ENCODE data around the gene GPR153. TPM values are rescaled to one million over a fixed set of nuclear protein-coding genes. Genes with fewer than 3 reads are reported as not detected.

The GPR153 gene
- total RNA-seq, 2 donors from 2014 or later = 2.3 to 4.9 TPM

DNA sequence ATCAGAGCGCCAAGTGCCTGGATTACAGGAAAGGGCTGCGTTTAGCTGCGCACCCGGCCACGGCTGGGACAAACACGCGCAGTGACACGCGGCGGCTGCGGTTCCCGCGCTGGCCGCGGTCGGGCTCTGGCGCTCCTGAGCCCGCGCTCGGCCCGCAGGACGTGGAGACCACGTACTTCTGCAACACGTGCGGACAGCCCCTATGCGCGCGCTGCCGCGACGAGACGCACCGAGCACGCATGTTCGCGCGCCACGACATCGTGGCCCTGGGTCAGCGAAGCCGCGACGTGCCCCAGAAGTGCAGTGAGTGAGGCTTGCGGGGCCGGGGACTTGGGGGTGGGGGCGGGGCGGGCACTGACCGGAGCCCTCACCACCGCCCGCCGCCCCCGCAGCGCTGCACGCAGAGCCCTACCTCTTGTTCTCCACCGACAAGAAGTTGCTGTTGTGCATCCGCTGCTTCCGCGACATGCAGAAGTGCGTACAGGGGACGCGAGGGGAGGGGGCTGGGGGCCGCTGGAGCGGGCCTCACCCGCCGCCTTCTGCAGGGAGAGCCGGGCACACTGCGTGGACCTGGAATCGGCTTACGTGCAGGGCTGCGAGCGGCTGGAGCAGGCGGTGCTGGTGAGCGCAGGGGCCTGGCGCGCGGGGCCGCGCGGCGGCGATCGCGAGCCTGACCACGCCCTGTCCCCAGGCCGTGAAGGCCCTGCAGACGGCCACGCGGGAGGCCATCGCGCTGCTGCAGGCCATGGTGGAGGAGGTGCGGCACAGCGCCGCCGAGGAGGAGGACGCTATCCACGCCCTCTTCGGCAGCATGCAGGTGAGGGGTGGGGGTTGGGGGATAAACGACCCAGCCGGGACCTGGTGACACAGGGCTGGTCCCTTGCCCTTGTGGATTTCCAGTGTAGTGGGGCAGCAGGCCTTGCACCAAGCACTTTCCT lies 51.9 kb downstream of the GPR153 start:
- H3K27ac ChIP-seq = no peak overlapping the region
- H3K4me3 ChIP-seq = no peak overlapping the region
- H3K27me3 ChIP-seq = no peaks in the 10 kb centered on the region
- H3K9me3 ChIP-seq = no peaks in the 10 kb centered on the region
- 13 to 32% methylated on average over 14 to 97 of the region's 99 CpGs for WGBS, 2 donors
- H3K36me3 ChIP-seq (replicated peaks in 1 of 2; ENCODE audit: insufficient read depth in 1 of 2, low read depth in 2 of 2) = no peaks in the 10 kb centered on the region
- no peak for TF ChIP-seq POLR2A (IDR thresholded peaks at IDR 0.05)
- TF ChIP-seq, protein P1, sequence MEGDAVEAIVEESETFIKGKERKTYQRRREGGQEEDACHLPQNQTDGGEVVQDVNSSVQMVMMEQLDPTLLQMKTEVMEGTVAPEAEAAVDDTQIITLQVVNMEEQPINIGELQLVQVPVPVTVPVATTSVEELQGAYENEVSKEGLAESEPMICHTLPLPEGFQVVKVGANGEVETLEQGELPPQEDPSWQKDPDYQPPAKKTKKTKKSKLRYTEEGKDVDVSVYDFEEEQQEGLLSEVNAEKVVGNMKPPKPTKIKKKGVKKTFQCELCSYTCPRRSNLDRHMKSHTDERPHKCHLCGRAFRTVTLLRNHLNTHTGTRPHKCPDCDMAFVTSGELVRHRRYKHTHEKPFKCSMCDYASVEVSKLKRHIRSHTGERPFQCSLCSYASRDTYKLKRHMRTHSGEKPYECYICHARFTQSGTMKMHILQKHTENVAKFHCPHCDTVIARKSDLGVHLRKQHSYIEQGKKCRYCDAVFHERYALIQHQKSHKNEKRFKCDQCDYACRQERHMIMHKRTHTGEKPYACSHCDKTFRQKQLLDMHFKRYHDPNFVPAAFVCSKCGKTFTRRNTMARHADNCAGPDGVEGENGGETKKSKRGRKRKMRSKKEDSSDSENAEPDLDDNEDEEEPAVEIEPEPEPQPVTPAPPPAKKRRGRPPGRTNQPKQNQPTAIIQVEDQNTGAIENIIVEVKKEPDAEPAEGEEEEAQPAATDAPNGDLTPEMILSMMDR (IDR thresholded peaks at IDR 0.05) = peak; percentile 21 to 67 (median 50)
- H3K4me1 ChIP-seq = peaks cover 49% of the 10 kb centered on the region
- peak; percentile 44 for ATAC-seq
- DNase-seq = peak; percentile 51 to 68 (median 60)
- intact Hi-C loops (cut with DNase I) = no loop called here

DNA sequence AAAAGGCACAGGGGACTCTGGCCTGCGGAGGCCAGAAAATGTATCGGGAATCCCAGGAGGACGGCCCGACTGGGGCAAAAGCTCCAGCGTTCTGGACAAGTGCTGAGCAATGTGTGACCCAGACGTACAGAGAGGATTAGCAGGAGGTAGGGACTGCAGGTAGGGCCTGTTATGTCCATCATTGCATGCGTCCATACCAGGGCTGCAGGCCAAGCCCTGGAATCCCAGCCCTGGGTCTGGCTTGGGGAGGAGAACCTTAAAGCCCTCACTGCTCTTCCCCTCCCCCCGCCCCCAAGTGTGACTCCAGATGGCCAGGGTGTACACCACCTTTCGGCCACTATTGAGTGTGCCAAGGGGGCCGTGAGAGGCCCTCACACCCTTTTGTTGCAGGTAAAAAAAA lies 53.0 kb downstream of the GPR153 start:
- no peaks in the 10 kb centered on the region for H3K9me3 ChIP-seq
- intact Hi-C loops (cut with DNase I) = no loop called here
- WGBS, 2 donors = 88 to 92% methylated on average over 10 of the region's 10 CpGs
- ATAC-seq (no peak), DNase-seq (no peak)
- peaks cover 49% of the 10 kb centered on the region for H3K4me1 ChIP-seq
- no peak overlapping the region for H3K27ac ChIP-seq
- no peaks in the 10 kb centered on the region for H3K27me3 ChIP-seq
- TF ChIP-seq POLR2A (IDR thresholded peaks at IDR 0.05) = no peak
- TF ChIP-seq, protein P1 (IDR thresholded peaks at IDR 0.05) = no peak
- H3K4me3 ChIP-seq = no peak overlapping the region
- H3K36me3 ChIP-seq (replicated peaks in 1 of 2; ENCODE audit: insufficient read depth in 1 of 2, low read depth in 2 of 2) = no peaks in the 10 kb centered on the region

DNA sequence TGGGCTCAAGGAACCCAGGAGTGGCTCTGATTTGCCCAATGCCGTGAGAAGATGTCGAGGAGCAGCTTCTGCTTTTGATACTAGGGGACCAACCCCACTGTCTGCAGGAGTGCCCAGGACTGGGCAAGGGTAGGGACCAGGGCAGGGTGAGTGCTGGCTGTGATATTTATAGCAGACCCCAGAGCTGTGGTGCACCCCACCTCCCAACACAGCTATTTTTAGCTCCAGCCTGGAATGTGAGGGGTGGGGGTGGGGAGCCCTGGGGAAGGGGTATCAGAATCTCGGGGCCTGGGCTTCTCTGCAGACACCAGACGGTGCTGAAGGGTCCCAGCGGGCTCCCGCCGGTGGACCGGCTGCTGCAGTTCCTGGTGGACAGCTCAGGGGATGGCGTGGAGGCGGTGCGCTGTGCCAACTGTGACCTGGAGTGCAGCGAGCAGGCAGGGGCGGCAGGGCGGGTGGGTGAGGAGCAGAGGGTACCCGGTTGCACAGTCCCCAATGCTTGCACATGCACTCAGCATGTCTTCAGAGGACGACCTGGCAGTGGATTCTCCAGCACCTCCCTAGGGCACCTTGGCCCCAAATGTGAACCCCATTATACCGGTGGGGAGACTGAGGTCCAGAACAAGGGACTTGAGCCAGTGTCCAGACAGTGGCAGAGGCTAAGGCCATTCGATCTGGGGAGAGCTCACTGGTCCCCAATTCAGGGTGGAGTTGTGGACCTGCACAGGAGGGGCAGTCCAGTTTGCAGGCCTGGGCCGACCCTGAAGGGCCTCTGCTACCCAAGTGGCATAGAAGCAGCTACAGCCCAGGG lies 53.6 kb downstream of the GPR153 start:
- Histone ChIP-seq H3K27ac (no peak overlapping the region), H3K36me3 (replicated peaks in 1 of 2; ENCODE audit: insufficient read depth in 1 of 2, low read depth in 2 of 2) (no peaks in the 10 kb centered on the region), H3K27me3 (no peaks in the 10 kb centered on the region), H3K4me1 (peaks cover 49% of the 10 kb centered on the region), H3K9me3 (no peaks in the 10 kb centered on the region), H3K4me3 (no peak overlapping the region)
- WGBS, 2 donors = 86 to 98% methylated on average over 8 to 19 of the region's 19 CpGs
- ATAC-seq (no peak), DNase-seq (no peak)
- intact Hi-C loops (cut with DNase I) = no loop called here
- TF ChIP-seq POLR2A (IDR thresholded peaks at IDR 0.05) = no peak
- TF ChIP-seq, protein P1 (IDR thresholded peaks at IDR 0.05) = no peak

DNA sequence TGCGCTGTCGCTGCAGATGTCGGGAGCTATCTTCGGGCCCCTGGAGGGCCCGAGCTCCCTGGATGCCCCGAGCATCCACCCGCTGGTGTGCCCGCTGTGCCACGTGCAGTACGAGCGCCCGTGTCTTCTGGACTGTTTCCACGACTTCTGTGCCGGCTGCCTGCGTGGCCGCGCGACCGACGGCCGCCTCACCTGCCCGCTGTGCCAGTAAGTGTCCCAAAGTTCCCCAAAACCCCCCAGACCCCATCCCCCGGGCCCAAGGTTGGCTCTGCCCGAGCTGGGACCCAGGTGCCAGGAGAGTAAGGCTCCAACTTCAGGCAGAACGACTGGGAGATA lies 54.4 kb downstream of the GPR153 start:
- H3K27ac ChIP-seq = peak overlapping the region in 3 of 4 donors; percentile 66 to 90 (median 88)
- TF ChIP-seq, protein P1 (IDR thresholded peaks at IDR 0.05) = no peak
- no peak for TF ChIP-seq POLR2A (IDR thresholded peaks at IDR 0.05)
- H3K27me3 ChIP-seq = no peaks in the 10 kb centered on the region
- DNase-seq = peak in 1 of 4 donors; percentile 21
- intact Hi-C loops (cut with DNase I) = no loop called here
- 38% methylated on average over 25 of the region's 25 CpGs; no CpG with 5 or more reads in 1 of the 2 donors for WGBS, 2 donors
- ATAC-seq = no peak
- H3K4me1 ChIP-seq = peaks cover 49% of the 10 kb centered on the region
- no peaks in the 10 kb centered on the region for H3K36me3 ChIP-seq (replicated peaks in 1 of 2; ENCODE audit: insufficient read depth in 1 of 2, low read depth in 2 of 2)
- peak overlapping the region; percentile 35 to 43 for H3K4me3 ChIP-seq
- no peaks in the 10 kb centered on the region for H3K9me3 ChIP-seq
